ENCODE measurements around the gene SAXO1.

DNA sequence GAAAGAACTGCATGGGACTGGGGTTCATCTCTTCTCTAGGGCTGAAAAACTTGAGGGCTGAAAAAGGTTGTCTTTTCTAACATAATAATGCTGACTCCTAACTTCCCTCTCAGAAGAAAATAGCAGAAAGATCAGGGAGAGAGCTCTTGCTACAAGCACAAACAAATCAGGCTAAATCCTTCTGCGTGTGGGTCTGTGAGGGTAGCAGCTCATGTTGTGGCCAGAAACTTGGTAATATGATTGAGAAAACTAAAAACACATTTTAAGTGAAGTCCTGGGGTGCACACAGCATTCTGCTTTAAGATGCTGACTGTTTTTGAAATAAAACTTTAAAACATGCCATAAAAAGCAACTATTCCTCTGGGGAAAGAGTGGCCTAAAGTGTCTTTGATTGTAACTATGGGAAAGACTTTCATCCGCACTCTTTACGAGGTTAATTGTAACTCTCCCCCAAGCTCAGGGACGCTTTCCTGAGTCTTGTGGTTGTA, 56.7 kb downstream of the SAXO1 start:
- TF ChIP-seq TCF7L2 (IDR thresholded peaks at IDR 0.05; ENCODE audit: borderline replicate concordance, extremely low read depth, insufficient read depth, insufficient read length): no peak
- TF ChIP-seq POLR2A (IDR thresholded peaks at IDR 0.05; ENCODE audit: borderline replicate concordance, extremely low read depth, insufficient read depth, insufficient read length): no peak
- no peak for TF ChIP-seq FOSL1 (IDR thresholded peaks at IDR 0.05; ENCODE audit: low read depth)
- no peak for TF ChIP-seq RAD21 (IDR thresholded peaks at IDR 0.05; ENCODE audit: low read depth)
- TF ChIP-seq EZH2phosphoT487 (IDR thresholded peaks at IDR 0.05; ENCODE audit: borderline replicate concordance): no peak
- no peak for TF ChIP-seq POLR2AphosphoS5 (IDR thresholded peaks at IDR 0.05; ENCODE audit: low read depth, low read length)
- TF ChIP-seq, protein P1, sequence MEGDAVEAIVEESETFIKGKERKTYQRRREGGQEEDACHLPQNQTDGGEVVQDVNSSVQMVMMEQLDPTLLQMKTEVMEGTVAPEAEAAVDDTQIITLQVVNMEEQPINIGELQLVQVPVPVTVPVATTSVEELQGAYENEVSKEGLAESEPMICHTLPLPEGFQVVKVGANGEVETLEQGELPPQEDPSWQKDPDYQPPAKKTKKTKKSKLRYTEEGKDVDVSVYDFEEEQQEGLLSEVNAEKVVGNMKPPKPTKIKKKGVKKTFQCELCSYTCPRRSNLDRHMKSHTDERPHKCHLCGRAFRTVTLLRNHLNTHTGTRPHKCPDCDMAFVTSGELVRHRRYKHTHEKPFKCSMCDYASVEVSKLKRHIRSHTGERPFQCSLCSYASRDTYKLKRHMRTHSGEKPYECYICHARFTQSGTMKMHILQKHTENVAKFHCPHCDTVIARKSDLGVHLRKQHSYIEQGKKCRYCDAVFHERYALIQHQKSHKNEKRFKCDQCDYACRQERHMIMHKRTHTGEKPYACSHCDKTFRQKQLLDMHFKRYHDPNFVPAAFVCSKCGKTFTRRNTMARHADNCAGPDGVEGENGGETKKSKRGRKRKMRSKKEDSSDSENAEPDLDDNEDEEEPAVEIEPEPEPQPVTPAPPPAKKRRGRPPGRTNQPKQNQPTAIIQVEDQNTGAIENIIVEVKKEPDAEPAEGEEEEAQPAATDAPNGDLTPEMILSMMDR (IDR thresholded peaks at IDR 0.05 in 2 of 3, conservative IDR thresholded peaks at IDR 0.05 in 1 of 3; ENCODE audit: borderline replicate concordance in 1 of 3, insufficient read depth in 1 of 3, low read depth in 2 of 3, low read length in 2 of 3): no peak
- no peak for TF ChIP-seq EZH2 (IDR thresholded peaks at IDR 0.05)
- no peak for TF ChIP-seq ZNF274 (IDR thresholded peaks at IDR 0.05; ENCODE audit: low read depth, low read length)
- TF ChIP-seq, protein P2, sequence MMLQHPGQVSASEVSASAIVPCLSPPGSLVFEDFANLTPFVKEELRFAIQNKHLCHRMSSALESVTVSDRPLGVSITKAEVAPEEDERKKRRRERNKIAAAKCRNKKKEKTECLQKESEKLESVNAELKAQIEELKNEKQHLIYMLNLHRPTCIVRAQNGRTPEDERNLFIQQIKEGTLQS (IDR thresholded peaks at IDR 0.05): no peak
- TF ChIP-seq, protein P3, sequence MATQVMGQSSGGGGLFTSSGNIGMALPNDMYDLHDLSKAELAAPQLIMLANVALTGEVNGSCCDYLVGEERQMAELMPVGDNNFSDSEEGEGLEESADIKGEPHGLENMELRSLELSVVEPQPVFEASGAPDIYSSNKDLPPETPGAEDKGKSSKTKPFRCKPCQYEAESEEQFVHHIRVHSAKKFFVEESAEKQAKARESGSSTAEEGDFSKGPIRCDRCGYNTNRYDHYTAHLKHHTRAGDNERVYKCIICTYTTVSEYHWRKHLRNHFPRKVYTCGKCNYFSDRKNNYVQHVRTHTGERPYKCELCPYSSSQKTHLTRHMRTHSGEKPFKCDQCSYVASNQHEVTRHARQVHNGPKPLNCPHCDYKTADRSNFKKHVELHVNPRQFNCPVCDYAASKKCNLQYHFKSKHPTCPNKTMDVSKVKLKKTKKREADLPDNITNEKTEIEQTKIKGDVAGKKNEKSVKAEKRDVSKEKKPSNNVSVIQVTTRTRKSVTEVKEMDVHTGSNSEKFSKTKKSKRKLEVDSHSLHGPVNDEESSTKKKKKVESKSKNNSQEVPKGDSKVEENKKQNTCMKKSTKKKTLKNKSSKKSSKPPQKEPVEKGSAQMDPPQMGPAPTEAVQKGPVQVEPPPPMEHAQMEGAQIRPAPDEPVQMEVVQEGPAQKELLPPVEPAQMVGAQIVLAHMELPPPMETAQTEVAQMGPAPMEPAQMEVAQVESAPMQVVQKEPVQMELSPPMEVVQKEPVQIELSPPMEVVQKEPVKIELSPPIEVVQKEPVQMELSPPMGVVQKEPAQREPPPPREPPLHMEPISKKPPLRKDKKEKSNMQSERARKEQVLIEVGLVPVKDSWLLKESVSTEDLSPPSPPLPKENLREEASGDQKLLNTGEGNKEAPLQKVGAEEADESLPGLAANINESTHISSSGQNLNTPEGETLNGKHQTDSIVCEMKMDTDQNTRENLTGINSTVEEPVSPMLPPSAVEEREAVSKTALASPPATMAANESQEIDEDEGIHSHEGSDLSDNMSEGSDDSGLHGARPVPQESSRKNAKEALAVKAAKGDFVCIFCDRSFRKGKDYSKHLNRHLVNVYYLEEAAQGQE (IDR thresholded peaks at IDR 0.05; ENCODE audit: low read depth): no peak

All from HCT116 (cell line).